Bronchial epithelial cell (primary cell): Measurements from ENCODE around the gene EIF4ENIF1. TPM values are rescaled to one million over a fixed set of nuclear protein-coding genes. Genes with fewer than 3 reads are reported as not detected.

Experiments used
- DNase-seq: peaks from one replicate; pipeline ENCODE4 v3.0.0-alpha.2; 2010; ENCODE audit warnings: low read depth
- FAIRE-seq: peaks from 2 replicates; lab custom pipeline; 2011; peaks lifted over from hg19 to GRCh38; lab: Jason Lieb, UNC
- H3K27me3 ChIP-seq: 2 replicates; pipeline ENCODE4 v1.5.1; 2011; ENCODE audit warnings: low read length; ENCODE audit not compliant: control insufficient read depth, insufficient read depth
- H3K36me3 ChIP-seq: 2 replicates; pipeline ENCODE4 v1.5.1; 2011; ENCODE audit warnings: low read length; ENCODE audit not compliant: control insufficient read depth, insufficient read depth
- H3K4me3 ChIP-seq: 2 replicates; pipeline ENCODE4 v1.5.1; 2011; ENCODE audit warnings: mild to moderate bottlenecking, low read depth, low read length, control low read depth
- total RNA-seq: library from RNA; depleted of rRNA; stranded (reverse); fragments of >200 nt; gene quantifications from 2 replicates; pipeline ENCODE4 v1.2.1, GENCODE V29; 2014
- TF ChIP-seq, protein P1 (sequence below): IDR thresholded peaks from 2 replicates; pipeline ENCODE4 v1.5.1; 2011; ENCODE audit warnings: mild to moderate bottlenecking, moderate library complexity, low read length, control low read depth, inconsistent platforms; ENCODE audit not compliant: insufficient read depth, severe bottlenecking

EIF4ENIF1 gene
- total RNA-seq, 1 donor from 2014 or later: 5.3 TPM

- H3K27me3 ChIP-seq: no peaks in the 10 kb centered on the region
- TF ChIP-seq, protein P1, sequence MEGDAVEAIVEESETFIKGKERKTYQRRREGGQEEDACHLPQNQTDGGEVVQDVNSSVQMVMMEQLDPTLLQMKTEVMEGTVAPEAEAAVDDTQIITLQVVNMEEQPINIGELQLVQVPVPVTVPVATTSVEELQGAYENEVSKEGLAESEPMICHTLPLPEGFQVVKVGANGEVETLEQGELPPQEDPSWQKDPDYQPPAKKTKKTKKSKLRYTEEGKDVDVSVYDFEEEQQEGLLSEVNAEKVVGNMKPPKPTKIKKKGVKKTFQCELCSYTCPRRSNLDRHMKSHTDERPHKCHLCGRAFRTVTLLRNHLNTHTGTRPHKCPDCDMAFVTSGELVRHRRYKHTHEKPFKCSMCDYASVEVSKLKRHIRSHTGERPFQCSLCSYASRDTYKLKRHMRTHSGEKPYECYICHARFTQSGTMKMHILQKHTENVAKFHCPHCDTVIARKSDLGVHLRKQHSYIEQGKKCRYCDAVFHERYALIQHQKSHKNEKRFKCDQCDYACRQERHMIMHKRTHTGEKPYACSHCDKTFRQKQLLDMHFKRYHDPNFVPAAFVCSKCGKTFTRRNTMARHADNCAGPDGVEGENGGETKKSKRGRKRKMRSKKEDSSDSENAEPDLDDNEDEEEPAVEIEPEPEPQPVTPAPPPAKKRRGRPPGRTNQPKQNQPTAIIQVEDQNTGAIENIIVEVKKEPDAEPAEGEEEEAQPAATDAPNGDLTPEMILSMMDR: no peak
- DNase-seq (no peak), FAIRE-seq (no peak)
- no peak overlapping the region for H3K4me3 ChIP-seq
- peaks cover 8% of the 10 kb centered on the region for H3K36me3 ChIP-seq
Measured at GRCh38 chr22:31448382-31448781, 41.3 kb downstream of the EIF4ENIF1 start.

GRCh38 chr22:31447337-31447736, 42.3 kb downstream of the EIF4ENIF1 start:
- FAIRE-seq: no peak
- peaks cover 10% of the 10 kb centered on the region for H3K36me3 ChIP-seq
- H3K27me3 ChIP-seq: no peaks in the 10 kb centered on the region
- H3K4me3 ChIP-seq: no peak overlapping the region
- no peak for DNase-seq
- TF ChIP-seq, protein P1: no peak

DNA sequence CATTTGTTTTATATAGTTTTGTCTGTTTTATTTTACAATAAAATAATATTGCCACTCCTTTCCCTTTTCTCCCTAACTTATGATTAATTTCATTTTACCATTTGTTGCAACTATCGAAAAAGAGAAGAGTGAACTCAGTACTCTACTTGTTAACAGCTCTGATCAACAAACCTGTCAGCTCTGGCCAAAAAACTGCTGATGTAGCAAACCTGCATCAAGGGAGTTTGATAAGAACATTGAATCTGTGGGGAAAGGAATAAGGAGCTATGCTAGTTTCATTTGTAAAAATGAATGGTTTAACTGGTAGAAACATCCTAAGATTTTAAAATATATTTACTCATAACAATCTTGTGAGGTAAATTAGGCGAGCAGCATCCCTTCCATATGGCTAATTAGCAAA, 42.9 kb downstream of the EIF4ENIF1 start:
- Histone ChIP-seq H3K36me3 (peaks cover 10% of the 10 kb centered on the region), H3K4me3 (no peak overlapping the region), H3K27me3 (no peaks in the 10 kb centered on the region)
- TF ChIP-seq, protein P1: no peak
- no peak for FAIRE-seq
- DNase-seq: no peak

- Histone ChIP-seq H3K27me3 (no peaks in the 10 kb centered on the region), H3K36me3 (peaks cover 12% of the 10 kb centered on the region), H3K4me3 (no peak overlapping the region)
- DNase-seq (no peak), FAIRE-seq (no peak)
- TF ChIP-seq, protein P1: no peak
Measured at GRCh38 chr22:31446208-31446607, 43.4 kb downstream of the EIF4ENIF1 start.

GRCh38 chr22:31445642-31446041, 44.0 kb downstream of the EIF4ENIF1 start:
- Histone ChIP-seq H3K4me3 (no peak overlapping the region), H3K27me3 (no peaks in the 10 kb centered on the region), H3K36me3 (peaks cover 12% of the 10 kb centered on the region)
- DNase-seq: no peak
- TF ChIP-seq, protein P1: no peak
- FAIRE-seq: no peak

DNA sequence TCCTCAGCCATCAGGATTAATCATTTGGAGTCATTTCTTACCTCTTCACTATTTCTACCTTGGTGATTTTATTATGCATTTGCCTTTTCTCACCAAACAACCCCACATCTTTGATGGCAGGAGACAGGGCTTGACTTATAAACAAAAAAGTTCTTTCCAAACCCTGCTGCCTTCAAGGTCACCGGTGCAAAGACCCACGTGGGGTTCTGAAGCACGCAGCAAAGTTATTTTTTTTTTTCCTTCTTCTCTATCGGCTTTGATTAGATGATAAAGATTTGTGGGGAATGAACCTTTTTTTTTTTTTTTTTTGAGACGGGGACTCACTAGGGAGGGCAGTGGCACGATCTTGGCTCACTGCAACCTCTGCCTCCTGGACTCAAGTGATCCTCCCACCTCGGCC, 46.1 kb downstream of the EIF4ENIF1 start:
- DNase-seq (no peak), FAIRE-seq (no peak)
- TF ChIP-seq, protein P1: no peak
- Histone ChIP-seq H3K36me3 (peaks cover 13% of the 10 kb centered on the region), H3K4me3 (no peak overlapping the region), H3K27me3 (no peaks in the 10 kb centered on the region)
